H1 (cell line): Measurements from ENCODE around the gene MYO16. TPM values are rescaled to one million over a fixed set of nuclear protein-coding genes. Genes with fewer than 3 reads are reported as not detected.

ENCODE experiments used
- CTCF ChIA-PET: fragments of 300-600 bp; sonication (Branson Sonifier 250); formaldehyde crosslinking; loops from one replicate; lab custom pipeline; 2021; ENCODE audit not compliant: partially characterized antibody; lab: Charles Lee
- POLR2A ChIA-PET: fragments of 300-600 bp; sonication (Branson Sonifier 250); formaldehyde crosslinking; loops from one replicate; lab custom pipeline; 2021; ENCODE audit warnings: inconsistent platforms; ENCODE audit not compliant: partially characterized antibody; lab: Charles Lee
- DNase-seq, 2 experiments: peaks; one replicate each; pipeline versions ENCODE4 v3.0.0 to v3.0.0-alpha.2; 2010 to 2022; ENCODE audit warnings: low spot score in 2 of 2, low read depth in 1 of 2, mixed read lengths in 1 of 2
- FAIRE-seq: peaks from 2 replicates; lab custom pipeline; 2011; peaks lifted over from hg19 to GRCh38; lab: Jason Lieb, UNC
- H2AFZ ChIP-seq: 2 replicates; pipeline ENCODE4 v1.8.1; 2012; ENCODE audit warnings: low read length, inconsistent platforms
- H2AK5ac ChIP-seq: 2 replicates; pipeline ENCODE4 v1.6.1; 2013; ENCODE audit warnings: low read depth, low read length
- H2BK120ac ChIP-seq: replicated peaks from 2 replicates; pipeline ENCODE3; 2013; ENCODE audit warnings: low read depth, low read length, inconsistent platforms
- H2BK12ac ChIP-seq: 2 replicates; pipeline ENCODE4 v1.6.1; 2013; ENCODE audit warnings: low read depth, low read length
- H2BK15ac ChIP-seq: 2 replicates; pipeline ENCODE4 v1.6.1; 2013; ENCODE audit warnings: low read length
- H2BK20ac ChIP-seq: 2 replicates; pipeline ENCODE4 v1.6.1; 2013; ENCODE audit warnings: low read length
- H2BK5ac ChIP-seq: 2 replicates; pipeline ENCODE4 v1.6.1; 2013; ENCODE audit warnings: low read depth, low read length
- H3K14ac ChIP-seq: 2 replicates; pipeline ENCODE4 v1.6.1; 2013; ENCODE audit warnings: inconsistent platforms; ENCODE audit not compliant: insufficient read length
- H3K18ac ChIP-seq: 2 replicates; pipeline ENCODE4 v1.6.1; 2013; ENCODE audit warnings: low read length; ENCODE audit errors: extremely low read depth
- H3K23ac ChIP-seq: 2 replicates; pipeline ENCODE4 v1.6.1; 2013; ENCODE audit warnings: inconsistent platforms; ENCODE audit not compliant: insufficient read length
- H3K23me2 ChIP-seq: 2 replicates; pipeline ENCODE4 v1.6.1; 2013; ENCODE audit warnings: low read depth, low read length
- H3K27ac ChIP-seq: 2 replicates; pipeline ENCODE4 v1.6.1; 2011; ENCODE audit warnings: low read depth, low read length, inconsistent platforms
- H3K27me3 ChIP-seq, 4 experiments: replicated peaks in 1 of 4; 1 replicate in 1 of 4; 2 replicates in 3 of 4; pipeline versions ENCODE4 v1.6.1 to v1.8.1; 2011 to 2013; ENCODE audit warnings: low read length in 3 of 4, mild to moderate bottlenecking in 3 of 4, inconsistent platforms in 2 of 4, mixed read lengths in 2 of 4, moderate library complexity in 1 of 4; ENCODE audit not compliant: control insufficient read depth in 3 of 4, insufficient read depth in 3 of 4; ENCODE audit errors: extremely low read depth in 1 of 4
- H3K36me3 ChIP-seq, 4 experiments: 2 replicates each; pipeline versions ENCODE4 v1.6.1 to v1.8.1; 2011 to 2013; ENCODE audit warnings: mild to moderate bottlenecking in 4 of 4, low read length in 3 of 4, moderate library complexity in 2 of 4, control low read depth in 1 of 4, inconsistent platforms in 1 of 4; ENCODE audit not compliant: insufficient read depth in 4 of 4, control insufficient read depth in 2 of 4
- H3K4ac ChIP-seq: replicated peaks from 2 replicates; pipeline ENCODE3; 2013; ENCODE audit warnings: low read length, low read depth, mixed read lengths, inconsistent platforms; ENCODE audit not compliant: insufficient read length
- H3K4me1 ChIP-seq, 4 experiments: replicated peaks in 1 of 4; 1 replicate in 1 of 4; 2 replicates in 3 of 4; pipeline versions ENCODE4 v1.6.1 to v1.8.1; 2011 to 2013; ENCODE audit warnings: low read length in 3 of 4, inconsistent platforms in 2 of 4, mixed read lengths in 1 of 4; ENCODE audit not compliant: insufficient read depth in 4 of 4, control insufficient read depth in 3 of 4
- H3K4me2 ChIP-seq, 2 experiments: 2 replicates each; pipeline versions ENCODE4 v1.6.1 to v1.8.1; 2011 to 2013; ENCODE audit warnings: low read depth in 2 of 2, low read length in 2 of 2, control low read depth in 1 of 2, inconsistent platforms in 1 of 2, mild to moderate bottlenecking in 1 of 2; ENCODE audit not compliant: insufficient read depth in 1 of 2
- H3K4me3 ChIP-seq, 4 experiments: fragments of 200-600, 300-600 bp in 1 of 4; sonication (generic), shearing (Covaris generic), sonication (Bioruptor Twin) in 1 of 4; 2 replicates each; pipeline versions ENCODE4 v1.5.1 to v1.8.1; 2011 to 2016; ENCODE audit warnings: low read length in 4 of 4, low read depth in 3 of 4, control low read depth in 2 of 4, inconsistent platforms in 2 of 4, mild to moderate bottlenecking in 2 of 4, mixed read lengths in 1 of 4, moderate library complexity in 1 of 4; ENCODE audit not compliant: insufficient read depth in 2 of 4; ENCODE audit errors: extremely low read depth in 1 of 4
- H3K56ac ChIP-seq: replicated peaks from 2 replicates; pipeline ENCODE3; 2013; ENCODE audit warnings: low read depth, mild to moderate bottlenecking, mixed read lengths, low read length, inconsistent platforms; ENCODE audit not compliant: insufficient read length
- H3K79me1 ChIP-seq: 2 replicates; pipeline ENCODE4 v1.6.1; 2013; ENCODE audit warnings: low read depth, low read length, control low read depth
- H3K79me2 ChIP-seq, 2 experiments: 2 replicates each; pipeline versions ENCODE4 v1.6.1 to v1.8.1; 2012 to 2013; ENCODE audit warnings: low read length in 2 of 2, mild to moderate bottlenecking in 2 of 2, inconsistent platforms in 1 of 2; ENCODE audit not compliant: insufficient read depth in 2 of 2, control insufficient read depth in 1 of 2
- H3K9ac ChIP-seq, 4 experiments: replicated peaks in 1 of 4; 1 replicate in 1 of 4; 2 replicates in 3 of 4; pipeline versions ENCODE4 v1.6.1 to v1.8.1; 2011 to 2013; ENCODE audit warnings: low read depth in 3 of 4, low read length in 3 of 4, control low read depth in 2 of 4, mild to moderate bottlenecking in 2 of 4, moderate library complexity in 2 of 4, inconsistent platforms in 1 of 4; ENCODE audit errors: extremely low read depth in 1 of 4
- H3K9me3 ChIP-seq, 2 experiments: 2 replicates each; pipeline versions ENCODE4 v1.6.1 to v1.8.1; 2012 to 2013; ENCODE audit warnings: mild to moderate bottlenecking in 2 of 2, moderate library complexity in 2 of 2, control low read depth in 1 of 2, inconsistent platforms in 1 of 2, low read depth in 1 of 2, low read length in 1 of 2, mixed read lengths in 1 of 2; ENCODE audit not compliant: insufficient read depth in 2 of 2
- H4K20me1 ChIP-seq, 2 experiments: replicated peaks in 1 of 2; 2 replicates each; pipeline versions ENCODE3 to v1.8.1; 2011 to 2013; ENCODE audit warnings: inconsistent platforms in 2 of 2, low read length in 2 of 2, mild to moderate bottlenecking in 1 of 2; ENCODE audit not compliant: insufficient read depth in 2 of 2, control insufficient read depth in 1 of 2
- H4K5ac ChIP-seq: 2 replicates; pipeline ENCODE4 v1.6.1; 2013; ENCODE audit warnings: low read length, low read depth, mixed read lengths, inconsistent platforms; ENCODE audit not compliant: insufficient read length
- H4K8ac ChIP-seq: 2 replicates; pipeline ENCODE4 v1.8.0; 2013; ENCODE audit warnings: mild to moderate bottlenecking, moderate library complexity, low read length, inconsistent platforms; ENCODE audit not compliant: insufficient read depth; ENCODE audit errors: extremely low read depth
- H4K91ac ChIP-seq: replicated peaks from 2 replicates; pipeline ENCODE3; 2013; ENCODE audit warnings: low read length, mixed read lengths, inconsistent platforms; ENCODE audit not compliant: insufficient read length
- ASH2L ChIP-seq: fragments of 200-600, 300-600 bp; sonication (generic); IDR thresholded peaks from one replicate; pipeline ENCODE4 v1.7.1; 2017; ENCODE audit warnings: low read length
- CREB1 ChIP-seq: IDR thresholded peaks from 2 replicates; pipeline ENCODE4 v1.6.1; 2012; ENCODE audit warnings: inconsistent platforms
- MAFK ChIP-seq: IDR thresholded peaks from 2 replicates; pipeline ENCODE4 v1.6.1; 2012; ENCODE audit warnings: low read depth, mild to moderate bottlenecking, improper control_type of control experiment, low read length
- RBBP5 ChIP-seq: IDR thresholded peaks from 2 replicates; pipeline ENCODE4 v1.7.1; 2012; ENCODE audit warnings: low read depth, mild to moderate bottlenecking, inconsistent platforms, low read length, moderate library complexity, borderline replicate concordance
- RNF2 ChIP-seq: fragments of 200-900, 300-1000 bp; sonication (generic); IDR thresholded peaks from 2 replicates; pipeline ENCODE4 v1.7.1; 2016; ENCODE audit warnings: borderline replicate concordance, low read depth, mild to moderate bottlenecking, antibody characterized with exemption, low read length; ENCODE audit not compliant: poor library complexity, severe bottlenecking; ENCODE audit errors: missing control alignments
- RXRA ChIP-seq: IDR thresholded peaks from 2 replicates; pipeline ENCODE4 v1.6.1; 2011; ENCODE audit warnings: low read depth, mild to moderate bottlenecking, low read length, moderate library complexity; ENCODE audit not compliant: insufficient read depth
- SAP30 ChIP-seq: fragments of 300-600 bp; sonication (generic); IDR thresholded peaks from 2 replicates; pipeline ENCODE4 v1.7.1; 2012; ENCODE audit warnings: low read length, moderate library complexity, mild to moderate bottlenecking, inconsistent platforms; ENCODE audit not compliant: insufficient read depth, insufficient replicate concordance
- SIRT6 ChIP-seq: IDR thresholded peaks from one replicate; pipeline ENCODE4 v1.7.1; 2012; ENCODE audit warnings: low read length, inconsistent platforms
- SRF ChIP-seq: IDR thresholded peaks from 2 replicates; pipeline ENCODE4 v1.6.1; 2011; ENCODE audit warnings: mild to moderate bottlenecking, low read depth, low read length, moderate library complexity
- TEAD4 ChIP-seq: IDR thresholded peaks from 2 replicates; pipeline ENCODE4 v1.6.1; 2012; ENCODE audit warnings: low read depth, low read length, inconsistent platforms, mixed read lengths
- WGBS, 2 experiments: shearing (Covaris generic) in 1 of 2; methylation state at CpG; one replicate each; pipeline versions ENCODE4 v1.1.6 to v1.1.7; 2013 to 2015; ENCODE audit warnings: low lambda C conversion rate in 2 of 2, mixed read lengths in 2 of 2, inconsistent platforms in 1 of 2, low coverage in 1 of 2, missing lambda C conversion rate in 1 of 2; ENCODE audit not compliant: insufficient replicate concordance in 2 of 2, insufficient coverage in 1 of 2, insufficient read length in 1 of 2; ENCODE audit errors: extremely low coverage in 1 of 2, missing lambda C conversion rate in 1 of 2; 5-methylcytosine and 5-hydroxymethylcytosine counted together
- polyA plus RNA-seq, 7 experiments: library from polyadenylated mRNA; depleted of rRNA in 3 of 7; stranded (reverse) in 5 of 7; unstranded in 2 of 7; fragments of >200 nt in 5 of 7; fragments of 200-250 nt in 2 of 7; gene quantifications; 1 replicate in 5 of 7; 2 replicates in 1 of 7; 4 replicates in 1 of 7; pipeline versions ENCODE4 v1.2.1 to v1.2.3, GENCODE V29; 2011 to 2013; ENCODE audit warnings: missing spikeins in 2 of 7, mixed read lengths in 2 of 7
- total RNA-seq: library from RNA; stranded (reverse); fragmentation: NEBNext Ultra II Directional; extraction: Animal tissue kit (Norgen Biotek cat#: 25700); gene quantifications from 2 replicates; pipeline ENCODE4 v1.2.1, GENCODE V29; 2021
- TF ChIP-seq, protein P1 (sequence below), 3 experiments: IDR thresholded peaks; 1 replicate in 2 of 3; 2 replicates in 1 of 3; pipeline versions ENCODE4 v1.5.1 to v1.6.1; 2011; ENCODE audit warnings: low read length in 3 of 3, mild to moderate bottlenecking in 3 of 3, inconsistent platforms in 2 of 3, low read depth in 1 of 3, moderate library complexity in 1 of 3; ENCODE audit not compliant: insufficient read depth in 1 of 3; ENCODE audit errors: control extremely low read depth in 1 of 3

MYO16 gene
- total and polyA plus RNA-seq, 2 of the 8 experiments (the other 6 are each of a cell fraction or from before 2014, with no cell fraction given): 0.02 to 0.22 TPM

DNA sequence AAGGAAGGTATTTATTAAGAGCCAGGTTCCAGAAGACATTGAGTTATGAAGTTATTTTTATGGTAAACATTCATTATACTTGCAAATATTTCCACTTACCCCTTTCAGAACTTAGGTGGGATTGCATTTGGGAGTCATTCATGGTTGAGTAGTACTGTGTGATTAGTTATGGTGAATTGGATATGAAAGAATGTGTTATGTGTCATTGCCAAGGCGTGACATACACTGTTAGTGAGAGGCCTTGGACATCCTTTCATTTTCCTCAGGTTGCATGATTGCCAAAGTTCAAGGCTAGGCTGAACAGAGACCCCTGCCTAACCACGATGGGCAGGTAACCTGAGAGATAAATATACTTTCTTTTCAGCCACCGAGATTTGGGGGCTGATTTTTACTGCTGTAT lies 40.9 kb upstream of the MYO16 start:
- no peak for DNase-seq
- Histone ChIP-seq H3K36me3 (no peaks in the 10 kb centered on the region), H2BK12ac (no peak overlapping the region), H3K9ac (no peak overlapping the region), H2BK5ac (no peak overlapping the region), H4K5ac (no peak overlapping the region), H4K91ac (no peak overlapping the region), H2AK5ac (no peak overlapping the region), H3K9me3 (peaks cover 0 to 4% of the 10 kb centered on the region in 2 experiments; a peak in 1 of 4 replicates), H3K14ac (no peak overlapping the region), H4K8ac (no peak overlapping the region), H2BK15ac (no peak overlapping the region), H3K4ac (no peak overlapping the region), H3K56ac (no peak overlapping the region), H4K20me1 (no peaks in the 10 kb centered on the region), H3K4me3 (no peak overlapping the region), H3K23me2 (peaks cover 6% of the 10 kb centered on the region; the same call in 1 of the 2 replicates), H2BK20ac (no peak overlapping the region), H3K4me1 (no peaks in the 10 kb centered on the region), H3K23ac (no peak overlapping the region), H3K79me2 (no peaks in the 10 kb centered on the region), H3K4me2 (no peak overlapping the region), H3K27me3 (peaks cover 0 to 8% (median 4%) of the 10 kb centered on the region in 4 experiments; a peak in 5 of 7 replicates), H2AFZ (no peak overlapping the region), H3K27ac (no peak overlapping the region), H3K18ac (no peak overlapping the region), H2BK120ac (no peak overlapping the region), H3K79me1 (no peaks in the 10 kb centered on the region)
- FAIRE-seq: no peak
- ChIA-PET POLR2A (no interaction called here), CTCF (no interaction called here)
- 98% methylated on average over 3 of the region's 3 CpGs; no CpG with 5 or more reads in 1 of the 2 experiments for WGBS, 2 experiments
- TF ChIP-seq RBBP5 (no peak), TEAD4 (no peak), RNF2 (no peak), MAFK (no peak), CREB1 (no peak), SIRT6 (no peak), SRF (no peak), RXRA (no peak), ASH2L (no peak), SAP30 (no peak)
- TF ChIP-seq, protein P1, sequence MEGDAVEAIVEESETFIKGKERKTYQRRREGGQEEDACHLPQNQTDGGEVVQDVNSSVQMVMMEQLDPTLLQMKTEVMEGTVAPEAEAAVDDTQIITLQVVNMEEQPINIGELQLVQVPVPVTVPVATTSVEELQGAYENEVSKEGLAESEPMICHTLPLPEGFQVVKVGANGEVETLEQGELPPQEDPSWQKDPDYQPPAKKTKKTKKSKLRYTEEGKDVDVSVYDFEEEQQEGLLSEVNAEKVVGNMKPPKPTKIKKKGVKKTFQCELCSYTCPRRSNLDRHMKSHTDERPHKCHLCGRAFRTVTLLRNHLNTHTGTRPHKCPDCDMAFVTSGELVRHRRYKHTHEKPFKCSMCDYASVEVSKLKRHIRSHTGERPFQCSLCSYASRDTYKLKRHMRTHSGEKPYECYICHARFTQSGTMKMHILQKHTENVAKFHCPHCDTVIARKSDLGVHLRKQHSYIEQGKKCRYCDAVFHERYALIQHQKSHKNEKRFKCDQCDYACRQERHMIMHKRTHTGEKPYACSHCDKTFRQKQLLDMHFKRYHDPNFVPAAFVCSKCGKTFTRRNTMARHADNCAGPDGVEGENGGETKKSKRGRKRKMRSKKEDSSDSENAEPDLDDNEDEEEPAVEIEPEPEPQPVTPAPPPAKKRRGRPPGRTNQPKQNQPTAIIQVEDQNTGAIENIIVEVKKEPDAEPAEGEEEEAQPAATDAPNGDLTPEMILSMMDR (IDR thresholded peaks at IDR 0.05; ENCODE audit: control extremely low read depth in 1 of 3, insufficient read depth in 1 of 3, low read depth in 1 of 3, low read length in 3 of 3): no peak
